Keratinocyte (primary cell): Measurements from ENCODE around the gene CST7.

Experiments used
- CTCF ChIP-seq, 3 experiments: IDR thresholded peaks in 1 of 3; conservative IDR thresholded peaks in 1 of 3; optimal IDR thresholded peaks in 1 of 3; 2 replicates in 2 of 3; 3 replicates in 1 of 3; pipeline versions ENCODE3 to v1.5.1; 2011; ENCODE audit warnings: low read length in 3 of 3, mild to moderate bottlenecking in 3 of 3, moderate library complexity in 2 of 3, control low read depth in 1 of 3, inconsistent platforms in 1 of 3; ENCODE audit not compliant: insufficient read depth in 2 of 3; ENCODE audit errors: extremely low read depth in 1 of 3
- EZH2 ChIP-seq: IDR thresholded peaks from one replicate; pipeline ENCODE4 v1.6.1; 2012; ENCODE audit warnings: inconsistent platforms, mild to moderate bottlenecking, low read length, moderate library complexity

GRCh38 chr20:24954151-24954550, 5.1 kb downstream of the CST7 start:
- no peak for TF ChIP-seq EZH2
- TF ChIP-seq CTCF (optimal IDR thresholded peaks at IDR 0.05 in 1 of 3, IDR thresholded peaks at IDR 0.05 in 1 of 3, conservative IDR thresholded peaks at IDR 0.05 in 1 of 3; ENCODE audit: extremely low read depth in 1 of 3, insufficient read depth in 2 of 3, low read length in 3 of 3) = no peak
